ENCODE results near the gene OR52E1. TPM values are rescaled to one million over a fixed set of nuclear protein-coding genes. Genes with fewer than 3 reads are reported as not detected.

OR52E1 gene
- total RNA-seq = not detected in 2 replicates

GRCh38 chr11:5069272-5069671 lies at the start of gene OR52E1:
Gene OR52E1, plus strand, starts transcription at chr11:5069572.

DNA sequence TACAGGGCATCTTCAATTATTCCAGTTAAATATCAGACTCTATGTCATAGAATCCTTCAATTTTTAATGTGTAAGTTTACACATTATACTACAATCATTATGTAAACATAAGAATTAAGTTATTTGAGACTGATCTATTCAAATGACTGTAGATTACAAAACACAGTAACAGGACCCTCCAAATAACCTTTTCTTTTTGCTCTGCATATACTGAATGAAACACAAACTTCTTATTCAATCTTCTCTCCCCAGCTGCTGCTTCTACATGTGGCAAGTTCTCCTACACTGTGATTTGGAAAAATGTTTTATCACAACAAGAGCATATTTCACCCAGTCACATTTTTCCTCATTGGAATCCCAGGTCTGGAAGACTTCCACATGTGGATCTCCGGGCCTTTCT lies 23.1 kb upstream of the OR52E1 start, which contains the start of gene OR52J3:
TSS of gene OR52J3 (plus strand) at position 301 of the 400 bp plus-strand sequence. CDS start at position 301, 0 bp downstream.

GRCh38 chr11:5059391-5059790 lies 10.0 kb upstream of the OR52E1 start, which contains the start of gene OR52E2:
Gene OR52E2, minus strand, starts transcription at chr11:5059627. Its CDS starts 0 bp downstream, at chr11:5059627.

Other genes starting within 250 kb of the OR52E1 start
- gene OR51F2, start 248.3 kb upstream of the OR52E1 start, total RNA-seq = not detected in 2 replicates
- not detected in 2 replicates for gene OR51S1, start 220.4 kb upstream of the OR52E1 start, total RNA-seq
- gene OR51T1, start 187.7 kb upstream of the OR52E1 start, total RNA-seq = not detected in 2 replicates
- not detected in 2 replicates for gene OR51A7, start 165.8 kb upstream of the OR52E1 start, total RNA-seq
- gene OR51G2, start 150.2 kb upstream of the OR52E1 start, total RNA-seq = not detected in 2 replicates
- gene OR51G1, start 145.2 kb upstream of the OR52E1 start, total RNA-seq = not detected in 2 replicates
- not detected in 2 replicates for gene OR51A4, start 122.0 kb upstream of the OR52E1 start, total RNA-seq
- gene OR51A2, start 113.9 kb upstream of the OR52E1 start, total RNA-seq = not detected in 2 replicates
- not detected in 2 replicates for gene OR51L1, start 74.7 kb upstream of the OR52E1 start, total RNA-seq
- not detected in 2 replicates for gene OR52J3, start 23.0 kb upstream of the OR52E1 start, total RNA-seq
- gene OR52E2, start 9.9 kb upstream of the OR52E1 start, total RNA-seq = not detected in 2 replicates
- gene OR52A5, start 68.8 kb downstream of the OR52E1 start, total RNA-seq = not detected in 2 replicates
- gene OR52A1, start 85.2 kb downstream of the OR52E1 start, total RNA-seq = not detected in 2 replicates
- gene OR51V1, start 131.1 kb downstream of the OR52E1 start, total RNA-seq = not detected in 2 replicates
- gene HBB, start 157.5 kb downstream of the OR52E1 start, total RNA-seq = not detected in 2 replicates
- gene HBD, start 164.9 kb downstream of the OR52E1 start, total RNA-seq = not detected in 2 replicates
- not detected in 2 replicates for gene HBG1, start 180.3 kb downstream of the OR52E1 start, total RNA-seq
- gene HBG2, start 185.2 kb downstream of the OR52E1 start, total RNA-seq = not detected in 2 replicates
- gene HBE1, start 200.4 kb downstream of the OR52E1 start, total RNA-seq = 0.39 TPM in 1 of 2 replicates, not detected in the other
- not detected in 2 replicates for gene OR51B4, start 232.4 kb downstream of the OR52E1 start, total RNA-seq